ENCODE data around the gene SLIT3.

Gene SLIT3

GRCh38 chr5:168978500-168978899 lies 322.4 kb downstream of the SLIT3 start:
- H3K4me3 ChIP-seq (ENCODE audit: low read length), result no peak overlapping the region
- no peak for DNase-seq (ENCODE audit: low read depth)
- TF ChIP-seq CTCF (conservative IDR thresholded peaks at IDR 0.05; ENCODE audit: low read length), result no peak

GRCh38 chr5:168978015-168978414 lies 322.9 kb downstream of the SLIT3 start:
- no peak for TF ChIP-seq CTCF (conservative IDR thresholded peaks at IDR 0.05; ENCODE audit: low read length)
- DNase-seq (ENCODE audit: low read depth), result peak; percentile 82

GRCh38 chr5:168976311-168976970 lies 324.5 kb downstream of the SLIT3 start:
- DNase-seq (ENCODE audit: low read depth), result peak; percentile 92
- H3K4me3 ChIP-seq (ENCODE audit: low read length), result no peak overlapping the region
- TF ChIP-seq CTCF (conservative IDR thresholded peaks at IDR 0.05; ENCODE audit: low read length), result no peak

More at GRCh38 chr5:168978015-168978414, 322.9 kb downstream of the SLIT3 start:
- H3K4me3 ChIP-seq (ENCODE audit: low read length), result no peak overlapping the region

- no peak for TF ChIP-seq CTCF (conservative IDR thresholded peaks at IDR 0.05; ENCODE audit: low read length)
- no peak overlapping the region for H3K4me3 ChIP-seq (ENCODE audit: low read length)
- no peak for DNase-seq (ENCODE audit: low read depth)
Measured at GRCh38 chr5:168975331-168975730, 325.6 kb downstream of the SLIT3 start.

GRCh38 chr5:168974082-168974481 lies 326.9 kb downstream of the SLIT3 start:
- H3K4me3 ChIP-seq (ENCODE audit: low read length), result no peak overlapping the region
- TF ChIP-seq CTCF (conservative IDR thresholded peaks at IDR 0.05; ENCODE audit: low read length), result no peak
- peak; percentile 28 for DNase-seq (ENCODE audit: low read depth)

GRCh38 chr5:168972731-168973130 lies 328.2 kb downstream of the SLIT3 start:
- H3K4me3 ChIP-seq (ENCODE audit: low read length), result no peak overlapping the region
- DNase-seq (ENCODE audit: low read depth), result no peak
- TF ChIP-seq CTCF (conservative IDR thresholded peaks at IDR 0.05; ENCODE audit: low read length), result no peak

GRCh38 chr5:168971100-168971499 lies 329.8 kb downstream of the SLIT3 start:
- DNase-seq (ENCODE audit: low read depth), result no peak
- no peak for TF ChIP-seq CTCF (conservative IDR thresholded peaks at IDR 0.05; ENCODE audit: low read length)
- H3K4me3 ChIP-seq (ENCODE audit: low read length), result no peak overlapping the region
